ENCODE measurements around the gene OTOR. TPM values are rescaled to one million over a fixed set of nuclear protein-coding genes. Genes with fewer than 3 reads are reported as not detected.

OTOR gene
- total and polyA plus RNA-seq, 3 experiments from 2014 or later: not detected

GRCh38 chr20:16732506-16733152 lies 15.5 kb upstream of the OTOR start:
- Mint-ChIP-seq H3K9me3 (peaks cover 0 to 7% (median 0%) of the 10 kb centered on the region in 5 donors), H3K4me1 (peaks cover 68 to 88% (median 77%) of the 10 kb centered on the region in 3 donors), H3K36me3 (peaks cover 18 to 72% (median 20%) of the 10 kb centered on the region in 3 donors), H3K27ac (peak overlapping the region; percentile 43 to 91 (median 75)), H3K27me3 (peaks cover under 1 to 7% of the 10 kb centered on the region in 2 donors), H3K4me3 (peak overlapping the region; percentile 37 to 97 (median 43))
- peaks cover 45% of the 10 kb centered on the region for H3K36me3 ChIP-seq (ENCODE audit: insufficient read depth, low read length)
- no peaks in the 10 kb centered on the region for H3K27me3 ChIP-seq (ENCODE audit: insufficient read depth, low read length, poor library complexity, severe bottlenecking)
- peaks cover 52% of the 10 kb centered on the region for H3K4me1 ChIP-seq (ENCODE audit: insufficient read depth, low read length)
- POLR2A ChIA-PET: no interaction called here
- CTCF ChIA-PET: no interaction called here
- no peaks in the 10 kb centered on the region for H3K9me3 ChIP-seq (ENCODE audit: low read length)
- H3K4me3 ChIP-seq (ENCODE audit: low read length): no peak overlapping the region
- H3K27ac ChIP-seq (ENCODE audit: low read depth, low read length): no peak overlapping the region
- peak in 2 of 5 donors; percentile 6 to 21 for DNase-seq

GRCh38 chr20:16740365-16741072 lies 7.6 kb upstream of the OTOR start:
- Mint-ChIP-seq H3K27me3 (no peaks in the 10 kb centered on the region), H3K4me1 (peaks cover 10 to 20% (median 13%) of the 10 kb centered on the region in 3 donors), H3K27ac (no peak overlapping the region), H3K36me3 (peaks cover 7 to 68% (median 30%) of the 10 kb centered on the region in 3 donors), H3K4me3 (no peak overlapping the region), H3K9me3 (no peaks in the 10 kb centered on the region)
- CTCF ChIA-PET: no interaction called here
- POLR2A ChIA-PET: no interaction called here
- H3K4me1 ChIP-seq (ENCODE audit: insufficient read depth, low read length): no peaks in the 10 kb centered on the region
- H3K9me3 ChIP-seq (ENCODE audit: low read length): no peaks in the 10 kb centered on the region
- no peak overlapping the region for H3K27ac ChIP-seq (ENCODE audit: low read depth, low read length)
- no peaks in the 10 kb centered on the region for H3K27me3 ChIP-seq (ENCODE audit: insufficient read depth, low read length, poor library complexity, severe bottlenecking)
- H3K4me3 ChIP-seq (ENCODE audit: low read length): no peak overlapping the region
- peaks cover 28% of the 10 kb centered on the region for H3K36me3 ChIP-seq (ENCODE audit: insufficient read depth, low read length)
- no peak for DNase-seq

- no peak for DNase-seq
- Mint-ChIP-seq H3K36me3 (peaks cover 0 to 36% (median 21%) of the 10 kb centered on the region in 3 donors), H3K27ac (no peak overlapping the region), H3K4me3 (no peak overlapping the region), H3K27me3 (peaks cover 0 to 4% of the 10 kb centered on the region in 2 donors), H3K9me3 (no peaks in the 10 kb centered on the region), H3K4me1 (peaks cover 0 to 2% (median 0%) of the 10 kb centered on the region in 3 donors)
- peaks cover 5% of the 10 kb centered on the region for H3K36me3 ChIP-seq (ENCODE audit: insufficient read depth, low read length)
- H3K4me1 ChIP-seq (ENCODE audit: insufficient read depth, low read length): no peaks in the 10 kb centered on the region
- ChIA-PET CTCF (no interaction called here), POLR2A (no interaction called here)
- no peaks in the 10 kb centered on the region for H3K27me3 ChIP-seq (ENCODE audit: insufficient read depth, low read length, poor library complexity, severe bottlenecking)
- no peaks in the 10 kb centered on the region for H3K9me3 ChIP-seq (ENCODE audit: low read length)
- no peak overlapping the region for H3K27ac ChIP-seq (ENCODE audit: low read depth, low read length)
- H3K4me3 ChIP-seq (ENCODE audit: low read length): no peak overlapping the region
Observed at GRCh38 chr20:16744178-16744807, 3.9 kb upstream of the OTOR start.

- H3K36me3 Mint-ChIP-seq: peaks cover 0 to 27% (median 13%) of the 10 kb centered on the region in 3 donors
Observed at GRCh38 chr20:16745204-16745603, 3.0 kb upstream of the OTOR start.

GRCh38 chr20:16747291-16747811 lies 807 bp upstream of the OTOR start:
- Mint-ChIP-seq H3K4me3 (no peak overlapping the region), H3K27me3 (peaks cover 4 to 10% of the 10 kb centered on the region in 2 donors), H3K9me3 (no peaks in the 10 kb centered on the region), H3K27ac (no peak overlapping the region), H3K36me3 (peaks cover 0 to 6% (median 5%) of the 10 kb centered on the region in 3 donors), H3K4me1 (peaks cover 0 to 9% (median 3%) of the 10 kb centered on the region in 3 donors)
- Histone ChIP-seq H3K27me3 (ENCODE audit: insufficient read depth, low read length, poor library complexity, severe bottlenecking) (no peaks in the 10 kb centered on the region), H3K27ac (ENCODE audit: low read depth, low read length) (no peak overlapping the region), H3K4me1 (ENCODE audit: insufficient read depth, low read length) (no peaks in the 10 kb centered on the region), H3K36me3 (ENCODE audit: insufficient read depth, low read length) (no peaks in the 10 kb centered on the region), H3K4me3 (ENCODE audit: low read length) (no peak overlapping the region), H3K9me3 (ENCODE audit: low read length) (no peaks in the 10 kb centered on the region)
- no peak for DNase-seq
- ChIA-PET POLR2A (no interaction called here), CTCF (no interaction called here)

More at GRCh38 chr20:16745204-16745603, 3.0 kb upstream of the OTOR start:
- Histone ChIP-seq H3K4me1 (ENCODE audit: insufficient read depth, low read length) (no peaks in the 10 kb centered on the region), H3K27me3 (ENCODE audit: insufficient read depth, low read length, poor library complexity, severe bottlenecking) (no peaks in the 10 kb centered on the region), H3K4me3 (ENCODE audit: low read length) (no peak overlapping the region), H3K27ac (ENCODE audit: low read depth, low read length) (no peak overlapping the region), H3K36me3 (ENCODE audit: insufficient read depth, low read length) (no peaks in the 10 kb centered on the region), H3K9me3 (ENCODE audit: low read length) (no peaks in the 10 kb centered on the region)
- Mint-ChIP-seq H3K4me1 (peaks cover 0 to 3% (median 0%) of the 10 kb centered on the region in 3 donors), H3K27ac (peak overlapping the region in 1 of 8 donors; percentile 81), H3K27me3 (peaks cover 0 to 10% of the 10 kb centered on the region in 2 donors), H3K4me3 (no peak overlapping the region), H3K9me3 (no peaks in the 10 kb centered on the region)
- ChIA-PET POLR2A (no interaction called here), CTCF (no interaction called here)
- DNase-seq: no peak

- Mint-ChIP-seq H3K27ac (peak overlapping the region in 2 of 8 donors; percentile 3 to 9), H3K4me1 (peaks cover 0 to 9% (median 3%) of the 10 kb centered on the region in 3 donors), H3K36me3 (no peaks in the 10 kb centered on the region), H3K27me3 (peaks cover 7 to 16% of the 10 kb centered on the region in 2 donors), H3K9me3 (no peaks in the 10 kb centered on the region), H3K4me3 (no peak overlapping the region)
- Histone ChIP-seq H3K4me3 (ENCODE audit: low read length) (no peak overlapping the region), H3K4me1 (ENCODE audit: insufficient read depth, low read length) (no peaks in the 10 kb centered on the region), H3K27me3 (ENCODE audit: insufficient read depth, low read length, poor library complexity, severe bottlenecking) (no peaks in the 10 kb centered on the region), H3K36me3 (ENCODE audit: insufficient read depth, low read length) (no peaks in the 10 kb centered on the region), H3K9me3 (ENCODE audit: low read length) (no peaks in the 10 kb centered on the region), H3K27ac (ENCODE audit: low read depth, low read length) (no peak overlapping the region)
- POLR2A ChIA-PET: no interaction called here
- CTCF ChIA-PET: no interaction called here
- no peak for DNase-seq
Observed at GRCh38 chr20:16749573-16749972, 1.4 kb downstream of the OTOR start.

GRCh38 chr20:16752082-16752481 lies 3.9 kb downstream of the OTOR start:
- Mint-ChIP-seq H3K27ac (no peak overlapping the region), H3K36me3 (no peaks in the 10 kb centered on the region), H3K27me3 (peaks cover 9 to 16% of the 10 kb centered on the region in 2 donors), H3K9me3 (no peaks in the 10 kb centered on the region), H3K4me3 (no peak overlapping the region), H3K4me1 (peaks cover 0 to 9% (median 3%) of the 10 kb centered on the region in 3 donors)
- no peak for DNase-seq
- Histone ChIP-seq H3K4me3 (ENCODE audit: low read length) (no peak overlapping the region), H3K9me3 (ENCODE audit: low read length) (no peaks in the 10 kb centered on the region), H3K4me1 (ENCODE audit: insufficient read depth, low read length) (no peaks in the 10 kb centered on the region), H3K27me3 (ENCODE audit: insufficient read depth, low read length, poor library complexity, severe bottlenecking) (peaks cover 7% of the 10 kb centered on the region), H3K36me3 (ENCODE audit: insufficient read depth, low read length) (no peaks in the 10 kb centered on the region), H3K27ac (ENCODE audit: low read depth, low read length) (no peak overlapping the region)
- ChIA-PET POLR2A (no interaction called here), CTCF (interaction anchor here (1.7 kb wide), 1 partner anchor 9 kb away, joined by 6 read pairs; no protein-coding TSS in a partner anchor)

GRCh38 chr20:16752901-16753300 lies 4.7 kb downstream of the OTOR start:
- no peaks in the 10 kb centered on the region for H3K36me3 Mint-ChIP-seq

More at GRCh38 chr20:16752901-16753300, 4.7 kb downstream of the OTOR start:
- no peak overlapping the region for H3K4me3 ChIP-seq (ENCODE audit: low read length)
- ChIA-PET POLR2A (no interaction called here), CTCF (interaction anchor here (1.7 kb wide), 1 partner anchor 8 kb away, joined by 6 read pairs; no protein-coding TSS in a partner anchor)
- Mint-ChIP-seq H3K27me3 (peaks cover 9 to 16% of the 10 kb centered on the region in 2 donors), H3K4me1 (peaks cover 0 to 9% (median 3%) of the 10 kb centered on the region in 3 donors), H3K27ac (no peak overlapping the region), H3K4me3 (no peak overlapping the region), H3K9me3 (no peaks in the 10 kb centered on the region)
- H3K27ac ChIP-seq (ENCODE audit: low read depth, low read length): no peak overlapping the region
- DNase-seq: no peak
- H3K36me3 ChIP-seq (ENCODE audit: insufficient read depth, low read length): no peaks in the 10 kb centered on the region
- peaks cover 7% of the 10 kb centered on the region for H3K27me3 ChIP-seq (ENCODE audit: insufficient read depth, low read length, poor library complexity, severe bottlenecking)
- no peaks in the 10 kb centered on the region for H3K9me3 ChIP-seq (ENCODE audit: low read length)
- no peaks in the 10 kb centered on the region for H3K4me1 ChIP-seq (ENCODE audit: insufficient read depth, low read length)
